Upper lobe of left lung (tissue), 4 donors: Measurements from ENCODE around the gene CSKMT.

Experiments used
- CTCF ChIP-seq, 6 experiments: fragments of 450-650 bp in 4 of 6; fragments of 200-600 bp in 2 of 6; sonication (generic) in 2 of 6; IDR thresholded peaks; one replicate each; pipeline ENCODE4 v1.5.1; 2016 to 2019; ENCODE audit warnings: antibody characterized with exemption in 6 of 6
- POLR2A ChIP-seq, 4 donors: fragments of 450-650 bp; IDR thresholded peaks; one replicate each; pipeline ENCODE4 v1.5.1; 2016 to 2017; ENCODE audit warnings: antibody characterized with exemption in 4 of 4, mild to moderate bottlenecking in 2 of 4
- POLR2AphosphoS5 ChIP-seq, 2 donors: sonication (generic); formaldehyde crosslinking; IDR thresholded peaks; one replicate each; pipeline ENCODE4 v1.5.1; 2017; ENCODE audit warnings: antibody characterized with exemption in 2 of 2

- no peak for TF ChIP-seq CTCF (IDR thresholded peaks at IDR 0.05)
- TF ChIP-seq POLR2A (IDR thresholded peaks at IDR 0.05): no peak
- TF ChIP-seq POLR2AphosphoS5 (IDR thresholded peaks at IDR 0.05): no peak
These were observed 32.6 kb upstream of the CSKMT start for GRCh38 chr11:62632492-62632891.
